ENCODE data around the gene UMOD.

GRCh38 chr16:20397468-20398074, 45.1 kb upstream of the UMOD start:
- TF ChIP-seq CTCF (IDR thresholded peaks at IDR 0.05) (no peak), POLR2A (IDR thresholded peaks at IDR 0.05) (no peak)
